GM23338 (cell line): ENCODE data around the gene SNUPN. TPM values are rescaled to one million over a fixed set of nuclear protein-coding genes. Genes with fewer than 3 reads are reported as not detected.

ENCODE experiments used
- ATAC-seq: fragments of 200-7000 bp; cut with Tn5 transposase; 3 replicates; pipeline ENCODE4 v1.9.1; 2020
- DNase-seq: peaks from one replicate; pipeline ENCODE4 v3.0.0-alpha.2; 2015; ENCODE audit warnings: low spot score
- H2AFZ ChIP-seq: fragments of 200-600 bp; sonication (generic); 2 replicates; pipeline ENCODE4 v1.8.0; 2016; ENCODE audit warnings: antibody characterized with exemption, mild to moderate bottlenecking, moderate library complexity
- H3F3A ChIP-seq: fragments of 200-600 bp; sonication (generic); replicated peaks from 2 replicates; pipeline ENCODE4 v1.8.0; 2017; ENCODE audit warnings: antibody characterized with exemption, mixed run types, low read depth
- H3K27ac ChIP-seq: fragments of 200-600 bp; sonication (generic); 2 replicates; pipeline ENCODE4 v1.6.1; 2016; ENCODE audit warnings: low read depth
- H3K27me3 ChIP-seq: fragments of 200-600 bp; sonication (generic); 2 replicates; pipeline ENCODE4 v1.8.0; 2016; ENCODE audit warnings: mild to moderate bottlenecking, mixed run types, moderate library complexity; ENCODE audit not compliant: insufficient read depth
- H3K36me3 ChIP-seq: fragments of 200-600 bp; sonication (generic); 2 replicates; pipeline ENCODE4 v1.8.0; 2016; ENCODE audit warnings: mild to moderate bottlenecking; ENCODE audit not compliant: insufficient read depth
- H3K4me1 ChIP-seq: fragments of 200-600 bp; sonication (generic); 2 replicates; pipeline ENCODE4 v1.8.0; 2016; ENCODE audit warnings: mild to moderate bottlenecking, moderate library complexity; ENCODE audit not compliant: insufficient read depth
- H3K4me2 ChIP-seq: fragments of 200-600 bp; sonication (generic); 2 replicates; pipeline ENCODE4 v1.7.1; 2017; ENCODE audit warnings: mixed run types
- H3K4me3 ChIP-seq: fragments of 200-600 bp; sonication (generic); 2 replicates; pipeline ENCODE4 v1.6.1; 2016; ENCODE audit warnings: mixed run types
- H3K79me2 ChIP-seq: fragments of 200-600 bp; sonication (generic); replicated peaks from 2 replicates; pipeline ENCODE4 v1.8.0; 2017; ENCODE audit warnings: mild to moderate bottlenecking; ENCODE audit not compliant: insufficient read depth
- H3K9me2 ChIP-seq: fragments of 200-600 bp; sonication (generic); 2 replicates; pipeline ENCODE4 v1.8.0; 2017; ENCODE audit not compliant: insufficient read depth
- H4K20me1 ChIP-seq: fragments of 200-600 bp; sonication (generic); replicated peaks from 2 replicates; pipeline ENCODE4 v1.8.0; 2017; ENCODE audit warnings: mild to moderate bottlenecking; ENCODE audit not compliant: insufficient read depth
- H3K27ac Mint-ChIP-seq: 2 replicates; pipeline ENCODE4 v1.8.0; 2020; ENCODE audit warnings: inconsistent platforms, mild to moderate bottlenecking, moderate library complexity, mixed read lengths
- H3K27me3 Mint-ChIP-seq: 3 replicates; pipeline ENCODE4 v1.8.0; 2022; ENCODE audit warnings: low read depth, mild to moderate bottlenecking, moderate library complexity, mixed read lengths, inconsistent platforms; ENCODE audit not compliant: insufficient read depth, poor library complexity
- H3K36me3 Mint-ChIP-seq: 3 replicates; pipeline ENCODE4 v1.8.0; 2021; ENCODE audit warnings: low read depth, mild to moderate bottlenecking, inconsistent platforms, moderate library complexity, mixed read lengths
- H3K4me1 Mint-ChIP-seq: 3 replicates; pipeline ENCODE4 v1.8.0; 2020; ENCODE audit warnings: mild to moderate bottlenecking, inconsistent platforms, mixed read lengths
- H3K4me3 Mint-ChIP-seq: 3 replicates; pipeline ENCODE4 v1.8.0; 2021; ENCODE audit warnings: moderate library complexity, mild to moderate bottlenecking, inconsistent platforms, mixed read lengths
- H3K9me3 Mint-ChIP-seq: 3 replicates; pipeline ENCODE4 v1.8.0; 2020; ENCODE audit warnings: moderate library complexity, mild to moderate bottlenecking, inconsistent platforms, mixed read lengths
- CREB1 ChIP-seq: fragments of 250-450 bp; sonication (Bioruptor Pico); IDR thresholded peaks from 2 replicates; pipeline ENCODE4 v1.5.0; 2020; ENCODE audit warnings: low read depth, mild to moderate bottlenecking, moderate library complexity
- EZH2 ChIP-seq: fragments of 200-600 bp; sonication (generic); IDR thresholded peaks from one replicate; pipeline ENCODE4 v1.8.0; 2017; ENCODE audit warnings: antibody characterized with exemption, mild to moderate bottlenecking, low read depth; ENCODE audit not compliant: unreplicated experiment
- EZH2phosphoT487 ChIP-seq: fragments of 200-600 bp; sonication (generic); IDR thresholded peaks from one replicate; pipeline ENCODE4 v1.8.1; 2018; ENCODE audit warnings: antibody characterized with exemption; ENCODE audit not compliant: unreplicated experiment
- JUNB ChIP-seq: IDR thresholded peaks from one replicate; pipeline ENCODE4 v1.6.1; 2016; ENCODE audit warnings: antibody characterized with exemption; ENCODE audit not compliant: unreplicated experiment
- POLR2AphosphoS5 ChIP-seq: IDR thresholded peaks from 2 replicates; pipeline ENCODE4 v1.6.1; 2016; ENCODE audit warnings: antibody characterized with exemption, low read depth
- STAT1 ChIP-seq: IDR thresholded peaks from one replicate; pipeline ENCODE4 v1.6.1; 2016; ENCODE audit warnings: antibody characterized with exemption; ENCODE audit not compliant: unreplicated experiment
- ZNF114 ChIP-seq: fragments of 250-450 bp; sonication (Bioruptor Pico); IDR thresholded peaks from 2 replicates; pipeline ENCODE4 v1.5.0; 2020; ENCODE audit warnings: mild to moderate bottlenecking, moderate library complexity
- polyA plus RNA-seq: library from polyadenylated mRNA; unstranded; fragments of >200 nt; fragmentation: Nextera tagmentation; extraction: Ambion mirVana; gene quantifications from 2 replicates; pipeline ENCODE4 v1.2.1, GENCODE V29; 2016
- total RNA-seq: library from RNA; depleted of rRNA; stranded (reverse); fragments of >200 nt; shearing (Covaris generic); gene quantifications from 2 replicates; pipeline ENCODE4 v1.2.3, GENCODE V29; 2014
- TF ChIP-seq, protein P1 (sequence below): IDR thresholded peaks from one replicate; pipeline ENCODE4 v1.6.1; 2018; ENCODE audit warnings: antibody characterized with exemption; ENCODE audit not compliant: unreplicated experiment
- TF ChIP-seq, protein P2 (sequence below), 2 experiments: fragments of 200-600 bp in 1 of 2; sonication (generic) in 1 of 2; conservative IDR thresholded peaks; 2 replicates each; pipeline versions ENCODE4 v1.5.1 to v1.6.1; 2016 to 2017; ENCODE audit warnings: antibody characterized with exemption in 2 of 2, low read depth in 2 of 2, mild to moderate bottlenecking in 2 of 2, moderate library complexity in 1 of 2
- TF ChIP-seq, protein P3 (sequence below): IDR thresholded peaks from 2 replicates; pipeline ENCODE4 v1.6.1; 2016; ENCODE audit warnings: antibody characterized with exemption

The SNUPN gene
- total and polyA plus RNA-seq, 2 experiments from 2014 or later = 20.5 to 27.7 TPM

DNA sequence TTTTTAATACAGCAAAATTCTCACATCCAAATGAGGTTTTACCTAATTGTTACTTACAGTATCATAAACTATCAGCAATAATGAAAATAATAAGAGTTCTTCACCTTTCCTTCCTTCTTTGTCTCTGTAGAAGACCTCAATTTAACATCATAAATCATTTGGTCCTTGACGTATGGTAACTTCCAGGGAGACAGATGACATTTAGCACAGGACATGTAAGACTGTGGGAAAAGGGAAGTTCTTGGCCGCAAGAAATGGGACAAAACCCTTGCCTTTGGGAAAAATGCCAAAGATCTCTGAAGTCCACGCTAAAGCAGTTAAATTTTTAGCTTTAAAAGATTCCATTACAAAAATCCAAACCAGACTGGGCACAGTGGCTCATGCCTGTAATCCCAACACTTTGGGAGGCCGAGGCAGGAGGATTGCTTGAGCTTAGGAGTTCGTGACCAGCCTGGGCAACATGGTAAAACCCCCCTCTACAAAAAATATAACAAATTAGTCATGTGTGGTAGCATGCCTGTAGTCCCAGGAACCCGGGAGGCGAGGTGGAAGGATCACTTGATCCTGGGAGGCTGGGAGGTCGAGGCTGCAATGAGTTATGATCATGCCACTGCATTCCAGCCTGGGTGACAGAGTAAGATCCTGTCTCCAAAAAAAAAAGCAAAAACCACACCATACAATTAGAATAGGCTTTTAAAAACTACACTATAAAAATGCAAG, 55.2 kb downstream of the SNUPN start:
- Mint-ChIP-seq H3K4me1 (peaks cover 25% of the 10 kb centered on the region), H3K36me3 (peaks cover 20% of the 10 kb centered on the region; the same call in 2 of the 3 replicates), H3K27ac (no peak overlapping the region; the same call in 1 of the 2 replicates), H3K4me3 (no peak overlapping the region), H3K27me3 (peaks cover 7% of the 10 kb centered on the region), H3K9me3 (no peaks in the 10 kb centered on the region)
- Histone ChIP-seq H3K9me2 (no peaks in the 10 kb centered on the region), H3F3A (peaks cover 13% of the 10 kb centered on the region), H3K79me2 (peaks cover 98% of the 10 kb centered on the region), H4K20me1 (peaks cover 28% of the 10 kb centered on the region), H3K27me3 (no peaks in the 10 kb centered on the region), H3K4me1 (peaks cover 32% of the 10 kb centered on the region), H3K4me3 (no peak overlapping the region), H3K4me2 (no peak overlapping the region), H3K27ac (peak overlapping the region; percentile 46; the same call in 1 of the 2 replicates), H3K36me3 (no peaks in the 10 kb centered on the region), H2AFZ (no peak overlapping the region)
- TF ChIP-seq EZH2 = no peak
- TF ChIP-seq STAT1 = no peak
- no peak for TF ChIP-seq CREB1 (CRISPR knock-in tag)
- TF ChIP-seq EZH2phosphoT487 = no peak
- TF ChIP-seq, protein P1, sequence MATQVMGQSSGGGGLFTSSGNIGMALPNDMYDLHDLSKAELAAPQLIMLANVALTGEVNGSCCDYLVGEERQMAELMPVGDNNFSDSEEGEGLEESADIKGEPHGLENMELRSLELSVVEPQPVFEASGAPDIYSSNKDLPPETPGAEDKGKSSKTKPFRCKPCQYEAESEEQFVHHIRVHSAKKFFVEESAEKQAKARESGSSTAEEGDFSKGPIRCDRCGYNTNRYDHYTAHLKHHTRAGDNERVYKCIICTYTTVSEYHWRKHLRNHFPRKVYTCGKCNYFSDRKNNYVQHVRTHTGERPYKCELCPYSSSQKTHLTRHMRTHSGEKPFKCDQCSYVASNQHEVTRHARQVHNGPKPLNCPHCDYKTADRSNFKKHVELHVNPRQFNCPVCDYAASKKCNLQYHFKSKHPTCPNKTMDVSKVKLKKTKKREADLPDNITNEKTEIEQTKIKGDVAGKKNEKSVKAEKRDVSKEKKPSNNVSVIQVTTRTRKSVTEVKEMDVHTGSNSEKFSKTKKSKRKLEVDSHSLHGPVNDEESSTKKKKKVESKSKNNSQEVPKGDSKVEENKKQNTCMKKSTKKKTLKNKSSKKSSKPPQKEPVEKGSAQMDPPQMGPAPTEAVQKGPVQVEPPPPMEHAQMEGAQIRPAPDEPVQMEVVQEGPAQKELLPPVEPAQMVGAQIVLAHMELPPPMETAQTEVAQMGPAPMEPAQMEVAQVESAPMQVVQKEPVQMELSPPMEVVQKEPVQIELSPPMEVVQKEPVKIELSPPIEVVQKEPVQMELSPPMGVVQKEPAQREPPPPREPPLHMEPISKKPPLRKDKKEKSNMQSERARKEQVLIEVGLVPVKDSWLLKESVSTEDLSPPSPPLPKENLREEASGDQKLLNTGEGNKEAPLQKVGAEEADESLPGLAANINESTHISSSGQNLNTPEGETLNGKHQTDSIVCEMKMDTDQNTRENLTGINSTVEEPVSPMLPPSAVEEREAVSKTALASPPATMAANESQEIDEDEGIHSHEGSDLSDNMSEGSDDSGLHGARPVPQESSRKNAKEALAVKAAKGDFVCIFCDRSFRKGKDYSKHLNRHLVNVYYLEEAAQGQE = no peak
- TF ChIP-seq, protein P2, sequence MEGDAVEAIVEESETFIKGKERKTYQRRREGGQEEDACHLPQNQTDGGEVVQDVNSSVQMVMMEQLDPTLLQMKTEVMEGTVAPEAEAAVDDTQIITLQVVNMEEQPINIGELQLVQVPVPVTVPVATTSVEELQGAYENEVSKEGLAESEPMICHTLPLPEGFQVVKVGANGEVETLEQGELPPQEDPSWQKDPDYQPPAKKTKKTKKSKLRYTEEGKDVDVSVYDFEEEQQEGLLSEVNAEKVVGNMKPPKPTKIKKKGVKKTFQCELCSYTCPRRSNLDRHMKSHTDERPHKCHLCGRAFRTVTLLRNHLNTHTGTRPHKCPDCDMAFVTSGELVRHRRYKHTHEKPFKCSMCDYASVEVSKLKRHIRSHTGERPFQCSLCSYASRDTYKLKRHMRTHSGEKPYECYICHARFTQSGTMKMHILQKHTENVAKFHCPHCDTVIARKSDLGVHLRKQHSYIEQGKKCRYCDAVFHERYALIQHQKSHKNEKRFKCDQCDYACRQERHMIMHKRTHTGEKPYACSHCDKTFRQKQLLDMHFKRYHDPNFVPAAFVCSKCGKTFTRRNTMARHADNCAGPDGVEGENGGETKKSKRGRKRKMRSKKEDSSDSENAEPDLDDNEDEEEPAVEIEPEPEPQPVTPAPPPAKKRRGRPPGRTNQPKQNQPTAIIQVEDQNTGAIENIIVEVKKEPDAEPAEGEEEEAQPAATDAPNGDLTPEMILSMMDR (conservative IDR thresholded peaks at IDR 0.05; ENCODE audit: low read depth in 2 of 2) = no peak
- ATAC-seq = no peak
- no peak for DNase-seq

DNA sequence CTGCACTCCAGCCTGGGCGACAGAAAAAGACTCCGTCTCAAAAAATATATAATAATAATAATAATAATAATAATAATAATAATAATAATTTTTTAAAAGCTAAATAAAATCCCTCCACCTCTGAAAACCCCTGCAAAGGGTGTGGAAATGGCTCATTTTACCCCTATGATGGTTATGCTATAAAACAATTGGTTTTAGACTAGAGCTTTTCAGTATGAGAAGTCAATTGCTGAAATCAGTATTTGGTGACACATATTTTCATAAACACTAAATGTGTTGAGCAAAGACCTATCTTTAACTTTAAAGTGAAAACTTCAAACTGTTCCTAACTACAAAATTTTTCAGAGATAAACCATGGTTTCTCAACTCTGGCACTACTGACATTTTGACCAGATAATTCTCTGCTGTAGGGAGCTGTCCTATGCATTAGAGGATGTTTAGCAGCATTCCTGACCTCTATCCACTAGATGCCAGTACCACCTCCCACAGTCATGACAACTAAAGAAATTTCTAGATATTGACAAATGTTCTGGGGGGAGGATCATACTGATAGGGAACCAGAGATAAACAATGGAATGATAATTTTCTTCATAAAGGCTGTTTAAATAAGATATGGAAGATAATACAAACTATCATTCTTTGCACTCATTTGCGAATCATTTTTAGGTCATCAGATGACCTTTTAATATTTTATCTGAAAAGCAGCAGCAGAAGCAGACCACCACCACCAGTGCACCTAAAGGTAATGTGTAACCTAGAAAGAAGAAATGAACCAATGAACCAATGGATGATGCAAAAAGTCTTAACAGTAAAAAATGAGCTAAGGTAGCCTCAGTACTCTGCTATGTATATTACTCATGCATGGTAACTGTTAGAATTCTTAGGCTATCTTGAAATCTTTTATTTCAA, 60.2 kb downstream of the SNUPN start:
- Histone ChIP-seq H3K4me2 (no peak overlapping the region), H3K79me2 (peaks cover 100% of the 10 kb centered on the region), H2AFZ (no peak overlapping the region), H3K4me3 (no peak overlapping the region), H3K9me2 (no peaks in the 10 kb centered on the region), H3K27ac (no peak overlapping the region), H3K4me1 (no peaks in the 10 kb centered on the region), H4K20me1 (peaks cover 27% of the 10 kb centered on the region), H3F3A (peaks cover 2% of the 10 kb centered on the region; the same call in 1 of the 2 replicates), H3K27me3 (no peaks in the 10 kb centered on the region), H3K36me3 (peaks cover 1% of the 10 kb centered on the region; the same call in 1 of the 2 replicates)
- Mint-ChIP-seq H3K4me1 (peaks cover 8% of the 10 kb centered on the region), H3K36me3 (peaks cover 21% of the 10 kb centered on the region), H3K9me3 (peaks cover 2% of the 10 kb centered on the region; the same call in 1 of the 3 replicates), H3K27me3 (no peaks in the 10 kb centered on the region), H3K4me3 (no peak overlapping the region; the same call in 2 of the 3 replicates), H3K27ac (peak overlapping the region; percentile 67)
- DNase-seq (no peak), ATAC-seq (no peak)
- TF ChIP-seq, protein P3, sequence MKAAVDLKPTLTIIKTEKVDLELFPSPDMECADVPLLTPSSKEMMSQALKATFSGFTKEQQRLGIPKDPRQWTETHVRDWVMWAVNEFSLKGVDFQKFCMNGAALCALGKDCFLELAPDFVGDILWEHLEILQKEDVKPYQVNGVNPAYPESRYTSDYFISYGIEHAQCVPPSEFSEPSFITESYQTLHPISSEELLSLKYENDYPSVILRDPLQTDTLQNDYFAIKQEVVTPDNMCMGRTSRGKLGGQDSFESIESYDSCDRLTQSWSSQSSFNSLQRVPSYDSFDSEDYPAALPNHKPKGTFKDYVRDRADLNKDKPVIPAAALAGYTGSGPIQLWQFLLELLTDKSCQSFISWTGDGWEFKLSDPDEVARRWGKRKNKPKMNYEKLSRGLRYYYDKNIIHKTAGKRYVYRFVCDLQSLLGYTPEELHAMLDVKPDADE = no peak
- no peak for TF ChIP-seq JUNB
- TF ChIP-seq EZH2 = no peak
- no peak for TF ChIP-seq POLR2AphosphoS5
- no peak for TF ChIP-seq ZNF114 (CRISPR knock-in tag)
- TF ChIP-seq CREB1 (CRISPR knock-in tag) = no peak
- TF ChIP-seq, protein P1 = no peak
- TF ChIP-seq STAT1 = no peak
